Right forelimb (tissue), 1 donor: ENCODE results near the gene PRR13.
"Not testable (repeated sequence)": the region's sequence is repeated elsewhere in the genome, so short reads cannot be mapped to it uniquely, and the experiment has no call there.

Experiments
- DNase-seq: peaks from one replicate; pipeline ENCODE4 v3.0.0-alpha.2; 2018

Gene PRR13

DNA sequence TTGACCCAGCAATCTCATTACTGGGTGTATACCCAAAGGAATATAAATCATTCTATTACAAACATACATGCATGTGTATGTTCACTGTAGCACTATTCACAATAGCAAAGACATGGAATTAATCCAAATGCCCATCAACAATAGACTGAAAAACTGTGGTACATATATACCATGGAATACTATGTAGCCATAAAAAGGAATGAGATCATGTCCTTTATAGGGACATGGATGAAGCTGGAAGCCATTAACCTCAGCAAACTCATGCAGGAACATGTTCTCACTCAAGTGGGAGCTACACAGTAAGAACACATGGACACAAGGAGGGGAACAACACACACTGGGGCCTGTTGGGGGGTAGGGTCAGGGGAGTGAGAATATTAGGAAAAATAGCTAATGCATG, 2.0 kb upstream of the PRR13 start:
- not testable (repeated sequence) for DNase-seq

DNA sequence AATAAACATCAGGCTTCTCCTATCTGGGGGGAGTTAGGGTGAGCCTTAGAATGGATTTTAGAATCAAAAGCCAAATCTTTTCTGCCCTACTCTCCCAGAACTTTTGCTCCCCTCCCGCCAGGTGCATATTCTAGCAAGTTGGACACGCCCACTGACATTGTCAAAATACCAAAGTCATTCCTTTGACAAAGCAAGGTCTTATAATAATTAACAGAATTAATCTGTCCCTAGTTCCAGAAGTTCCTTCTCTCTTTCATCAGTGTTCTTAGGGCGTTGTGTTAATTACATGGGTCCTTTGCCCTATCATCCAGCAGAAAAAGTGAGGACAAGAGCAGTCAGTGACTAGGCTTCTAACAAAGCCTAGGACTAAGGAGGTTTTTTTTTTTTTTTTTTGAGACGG, 2.4 kb downstream of the PRR13 start:
- no peak for DNase-seq

GRCh38 chr12:53444593-53445325, 3.2 kb downstream of the PRR13 start:
- DNase-seq, result not testable (repeated sequence)

DNA sequence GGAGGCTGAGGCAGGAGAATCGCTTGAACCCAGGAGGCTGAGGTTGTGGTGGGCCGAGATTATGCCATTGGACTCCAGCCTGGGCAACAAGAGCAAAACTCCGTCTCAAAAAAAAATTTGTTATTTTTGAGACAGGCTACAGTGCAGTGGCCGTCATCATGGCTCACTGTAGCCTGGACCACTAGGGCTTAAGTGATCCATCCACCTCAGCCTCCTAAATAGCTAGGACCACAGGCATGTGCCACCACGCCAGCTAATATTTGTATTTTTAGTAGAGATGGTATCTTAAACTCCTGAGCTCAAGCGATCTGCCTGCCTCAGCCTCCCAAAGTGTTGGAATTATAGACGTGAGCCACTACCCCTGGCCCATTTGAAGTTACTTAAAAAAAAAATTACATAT, 9.4 kb downstream of the PRR13 start:
- no peak for DNase-seq

GRCh38 chr12:53451661-53452158, 10.2 kb downstream of the PRR13 start, which contains the start of gene PCBP2:
PCBP2 (plus strand) TSS chr12:53452102; CDS start chr12:53454801, 2,699 bp downstream.
- peak; percentile 99 for DNase-seq

GRCh38 chr12:53452159-53453077, 10.9 kb downstream of the PRR13 start:
- peak; percentile 94 for DNase-seq

DNA sequence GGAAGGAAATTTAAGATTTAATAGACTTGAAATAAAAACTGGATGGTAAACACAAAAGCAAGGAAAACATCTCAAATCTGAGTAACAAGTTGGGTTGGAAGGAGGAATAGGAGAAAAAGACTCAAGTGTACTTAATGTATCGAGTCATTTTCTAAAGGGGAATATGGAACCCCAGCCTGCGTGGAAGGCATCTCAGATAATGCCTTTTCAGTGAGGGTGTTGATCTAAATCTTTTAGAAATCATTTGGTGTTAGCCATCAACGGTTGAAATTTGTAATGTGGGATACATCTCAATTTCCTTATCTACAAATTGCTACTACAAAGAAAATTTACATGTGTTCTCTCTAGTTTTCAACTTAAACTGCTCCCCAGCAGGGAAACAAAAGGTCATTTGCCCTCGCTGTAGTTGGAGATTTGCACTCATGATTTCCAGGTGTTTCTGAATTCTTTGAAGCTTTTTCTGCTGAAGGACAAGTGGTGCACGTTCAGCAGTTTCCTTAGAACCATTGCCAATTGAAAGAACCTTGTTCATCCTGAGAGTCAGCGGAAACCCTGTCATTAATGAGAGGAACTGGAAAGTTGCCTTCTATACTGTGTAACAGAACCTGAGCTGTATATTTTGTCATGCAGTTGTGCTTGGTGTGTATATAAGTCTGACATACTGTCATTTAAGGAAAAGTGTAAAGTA, 12.6 kb downstream of the PRR13 start:
- DNase-seq, result no peak

- no peak for DNase-seq
Measured at GRCh38 chr12:53454707-53455106, 13.2 kb downstream of the PRR13 start.

- no peak for DNase-seq
Measured at GRCh38 chr12:53456654-53457366, 15.3 kb downstream of the PRR13 start.

- no peak for DNase-seq
Measured at GRCh38 chr12:53459097-53459496, 17.6 kb downstream of the PRR13 start.

- DNase-seq, result no peak
Measured at GRCh38 chr12:53461059-53461458, 19.5 kb downstream of the PRR13 start.

DNA sequence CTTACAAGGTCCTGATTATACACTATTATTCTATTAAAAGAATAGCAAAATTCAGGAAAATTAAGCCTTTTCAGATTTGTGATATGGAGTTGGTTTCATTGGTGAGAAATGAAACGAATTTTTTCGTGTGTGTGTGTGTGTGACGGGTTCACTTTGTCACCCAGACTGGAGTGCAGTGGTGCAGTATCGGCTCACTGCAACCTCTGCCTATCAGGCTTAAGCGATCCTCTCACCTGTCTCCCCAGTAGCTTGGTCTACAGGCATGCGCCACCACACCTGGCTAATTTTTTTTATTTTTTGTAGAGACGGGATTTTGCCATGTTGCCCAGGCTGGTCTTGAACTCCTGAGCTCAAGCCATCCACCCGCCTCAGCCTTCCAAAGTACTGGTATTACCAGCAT, 20.1 kb downstream of the PRR13 start:
- no peak for DNase-seq

- DNase-seq, result no peak
Measured at GRCh38 chr12:53462935-53463334, 21.4 kb downstream of the PRR13 start.

DNA sequence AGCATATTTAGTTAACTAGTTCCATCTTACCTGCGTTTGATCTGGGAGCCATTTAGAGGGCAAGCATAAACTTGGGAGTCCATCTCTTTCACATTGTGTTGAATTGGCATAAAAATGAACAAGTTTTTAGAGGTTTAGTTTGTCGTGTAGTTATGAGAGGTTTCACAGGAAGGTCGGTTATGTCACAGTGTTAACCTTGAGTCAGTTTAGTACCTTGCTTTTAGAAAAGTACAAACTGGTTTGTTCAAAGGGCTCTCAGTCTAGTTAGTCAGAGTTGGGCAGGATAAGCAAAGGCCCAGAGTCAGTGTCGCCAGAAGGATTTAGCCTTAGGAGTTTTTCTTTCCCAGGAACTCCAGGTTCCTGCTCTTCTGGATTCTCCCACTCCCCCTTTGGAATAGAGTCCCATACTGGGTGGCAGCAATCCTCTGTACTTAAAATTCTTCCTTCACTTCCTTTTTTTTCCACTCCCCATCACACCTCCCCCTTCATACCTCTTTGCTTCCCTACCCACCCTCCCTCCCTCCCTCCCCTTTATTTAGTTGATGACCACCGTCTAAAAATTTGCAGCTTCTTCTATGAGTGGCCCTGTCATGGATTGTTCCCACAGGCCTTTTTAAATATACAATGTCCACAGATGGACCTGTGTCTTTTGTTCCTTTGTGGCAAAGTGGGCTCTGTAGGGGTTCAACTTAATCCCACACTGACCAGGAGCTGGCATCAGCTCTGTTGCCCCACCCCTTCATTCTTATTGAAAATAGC, 22.4 kb downstream of the PRR13 start:
- no peak for DNase-seq

DNA sequence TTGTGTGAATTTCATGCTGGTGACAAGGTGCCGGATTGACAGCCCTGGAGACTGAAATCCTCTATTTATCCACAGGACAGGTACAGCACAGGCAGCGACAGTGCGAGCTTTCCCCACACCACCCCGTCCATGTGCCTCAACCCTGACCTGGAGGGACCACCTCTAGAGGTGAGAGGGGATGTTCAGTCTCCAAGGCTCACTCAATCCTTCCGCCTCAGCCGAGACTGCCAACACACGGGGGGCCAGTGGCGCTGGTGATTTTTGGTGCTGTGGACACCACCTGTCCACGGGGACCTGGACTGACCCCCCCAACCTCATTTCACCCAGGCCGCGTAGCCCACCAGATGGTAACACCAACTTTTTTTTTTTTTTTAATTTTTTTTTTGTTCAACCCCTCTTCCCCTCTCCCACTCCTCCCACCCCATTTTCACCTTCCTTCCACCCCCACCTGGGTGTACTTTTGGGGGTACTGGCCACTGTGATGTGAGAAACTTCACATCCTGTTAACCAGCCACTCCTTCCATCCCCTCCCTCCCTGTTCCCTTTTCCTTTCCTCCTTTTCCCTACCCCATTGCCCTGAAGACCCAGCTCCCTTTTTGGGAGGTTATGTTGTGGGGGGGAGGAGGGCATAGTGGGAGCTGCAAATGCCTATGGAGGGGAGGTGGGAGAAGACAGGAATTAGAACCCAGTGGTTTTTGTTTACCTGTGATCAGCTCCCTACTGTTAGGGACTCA, 23.3 kb downstream of the PRR13 start:
- no peak for DNase-seq

DNA sequence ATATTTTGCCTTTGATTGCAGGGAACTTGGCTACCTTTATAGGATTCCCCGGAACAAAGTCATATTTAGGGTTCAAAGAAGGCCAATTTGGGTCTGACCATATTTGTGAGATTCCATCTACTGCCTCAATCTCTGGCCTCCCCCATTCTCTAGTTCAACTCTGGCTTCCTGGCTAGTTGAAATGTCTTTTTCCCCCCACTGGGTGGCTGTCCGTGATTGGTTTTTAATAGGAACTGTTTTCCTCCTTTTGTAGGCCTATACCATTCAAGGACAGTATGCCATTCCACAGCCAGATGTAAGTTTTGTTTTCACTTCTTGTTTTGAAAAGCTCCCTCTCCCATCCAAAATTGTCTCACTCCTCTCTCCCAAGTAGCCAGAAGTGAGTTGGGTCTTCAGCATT, 24.1 kb downstream of the PRR13 start:
- DNase-seq, result no peak

- DNase-seq, result no peak
Measured at GRCh38 chr12:53466640-53467039, 25.1 kb downstream of the PRR13 start.

GRCh38 chr12:53467082-53467481, 25.5 kb downstream of the PRR13 start:
- no peak for DNase-seq

- no peak for DNase-seq
Measured at GRCh38 chr12:53467880-53468279, 26.3 kb downstream of the PRR13 start.

- no peak for DNase-seq
Measured at GRCh38 chr12:53468282-53468681, 26.7 kb downstream of the PRR13 start.

DNA sequence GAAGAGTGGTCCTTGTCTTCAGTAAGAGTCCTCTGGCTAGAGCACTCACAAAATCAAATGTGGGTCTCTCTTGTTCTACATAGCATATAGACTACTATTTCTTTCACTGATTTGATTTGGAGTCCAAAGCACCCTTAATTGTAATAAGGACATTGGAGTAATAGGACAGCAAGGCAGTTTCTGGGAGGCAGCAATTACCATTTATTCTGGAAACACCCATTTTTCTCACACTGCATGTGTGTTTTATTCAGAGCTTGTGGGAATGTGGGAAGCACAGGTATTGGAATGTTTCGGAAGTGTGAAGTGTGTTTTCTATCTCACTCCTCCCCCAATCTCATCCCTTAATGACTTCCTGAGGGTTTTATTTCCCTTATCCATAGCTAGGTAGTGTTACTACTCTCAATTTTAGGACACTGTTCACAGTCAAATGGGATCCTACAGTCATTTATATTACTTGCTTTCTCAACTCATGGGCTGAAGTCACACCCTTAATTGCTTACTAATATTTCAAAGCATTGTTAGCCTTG, 30.6 kb downstream of the PRR13 start:
- DNase-seq, result no peak
